Keratinocyte (primary cell): ENCODE measurements around the gene NET1. TPM values are rescaled to one million over a fixed set of nuclear protein-coding genes. Genes with fewer than 3 reads are reported as not detected.

Experiments used
- DNase-seq: peaks from one replicate; pipeline ENCODE4 v3.0.0-alpha.2; 2011; ENCODE audit warnings: low read depth, missing footprints, low spot score
- FAIRE-seq: peaks from 2 replicates; lab custom pipeline; 2011; peaks lifted over from hg19 to GRCh38; lab: Jason Lieb, UNC
- H2AFZ ChIP-seq: 2 replicates; pipeline ENCODE4 v1.6.0; 2012; ENCODE audit warnings: low read length, control low read depth, inconsistent platforms; ENCODE audit not compliant: control insufficient read depth
- H3K27ac ChIP-seq: 2 replicates; pipeline ENCODE4 v1.5.1; 2011; ENCODE audit warnings: low read length; ENCODE audit not compliant: control insufficient read depth, insufficient read depth
- H3K27me3 ChIP-seq: 3 replicates; pipeline ENCODE4 v1.6.0; 2011; ENCODE audit warnings: low read length; ENCODE audit not compliant: control insufficient read depth, insufficient read depth; ENCODE audit errors: extremely low read depth
- H3K36me3 ChIP-seq, 2 experiments: 2 replicates in 1 of 2; 3 replicates in 1 of 2; pipeline ENCODE4 v1.5.1; 2011; ENCODE audit warnings: low read length in 2 of 2, mild to moderate bottlenecking in 1 of 2; ENCODE audit not compliant: control insufficient read depth in 2 of 2, insufficient read depth in 2 of 2; ENCODE audit errors: extremely low read depth in 1 of 2
- H3K4me1 ChIP-seq: 3 replicates; pipeline ENCODE4 v1.5.1; 2011; ENCODE audit warnings: low read length; ENCODE audit not compliant: control insufficient read depth, insufficient read depth; ENCODE audit errors: extremely low read depth
- H3K4me2 ChIP-seq: 3 replicates; pipeline ENCODE4 v1.6.0; 2011; ENCODE audit warnings: low read depth, low read length; ENCODE audit not compliant: control insufficient read depth, insufficient read depth; ENCODE audit errors: extremely low read depth
- H3K4me3 ChIP-seq, 3 experiments: fragments of 200-600 bp in 1 of 3; sonication (generic) in 1 of 3; 2 replicates in 2 of 3; 3 replicates in 1 of 3; pipeline ENCODE4 v1.5.1; 2011 to 2016; ENCODE audit warnings: low read length in 3 of 3, mild to moderate bottlenecking in 3 of 3, control low read depth in 2 of 3, inconsistent platforms in 1 of 3, low read depth in 1 of 3, mixed read lengths in 1 of 3, mixed run types in 1 of 3, moderate library complexity in 1 of 3; ENCODE audit not compliant: control insufficient read depth in 2 of 3, insufficient read depth in 2 of 3; ENCODE audit errors: extremely low read depth in 1 of 3
- H3K79me2 ChIP-seq: 2 replicates; pipeline ENCODE4 v1.6.0; 2012; ENCODE audit warnings: low read length; ENCODE audit not compliant: control insufficient read depth, insufficient read depth
- H3K9ac ChIP-seq: 3 replicates; pipeline ENCODE4 v1.6.0; 2011; ENCODE audit warnings: low read length; ENCODE audit not compliant: control insufficient read depth, insufficient read depth; ENCODE audit errors: extremely low read depth
- H3K9me1 ChIP-seq: 3 replicates; pipeline ENCODE4 v1.6.0; 2011; ENCODE audit warnings: low read length; ENCODE audit not compliant: control insufficient read depth, insufficient read depth; ENCODE audit errors: extremely low read depth
- H3K9me3 ChIP-seq: 2 replicates; pipeline ENCODE4 v1.5.1; 2012; ENCODE audit warnings: low read depth, low read length; ENCODE audit not compliant: control insufficient read depth
- H4K20me1 ChIP-seq: 3 replicates; pipeline ENCODE4 v1.6.0; 2011; ENCODE audit warnings: low read length; ENCODE audit not compliant: control insufficient read depth, insufficient read depth; ENCODE audit errors: extremely low read depth
- CTCF ChIP-seq, 3 experiments: IDR thresholded peaks in 1 of 3; conservative IDR thresholded peaks in 1 of 3; optimal IDR thresholded peaks in 1 of 3; 2 replicates in 2 of 3; 3 replicates in 1 of 3; pipeline versions ENCODE3 to v1.5.1; 2011; ENCODE audit warnings: low read length in 3 of 3, mild to moderate bottlenecking in 3 of 3, moderate library complexity in 2 of 3, control low read depth in 1 of 3, inconsistent platforms in 1 of 3; ENCODE audit not compliant: insufficient read depth in 2 of 3; ENCODE audit errors: extremely low read depth in 1 of 3
- EZH2 ChIP-seq: IDR thresholded peaks from one replicate; pipeline ENCODE4 v1.6.1; 2012; ENCODE audit warnings: inconsistent platforms, mild to moderate bottlenecking, low read length, moderate library complexity
- dilution Hi-C: fragments of 300-500 bp; cut with MboI; formaldehyde crosslinking; loops from one replicate; pipeline ENCODE4 v1.7.0; 2020; ENCODE audit warnings: low sequenced_read_pairs; ENCODE audit not compliant: extremely low pct_ligation_motif_present
- polyA plus RNA-seq, 5 experiments: library from polyadenylated mRNA; depleted of rRNA in 3 of 5; stranded (reverse) in 3 of 5; stranded (forward) in 1 of 5; unstranded in 1 of 5; fragments of >200 nt; gene quantifications; 1 replicate in 1 of 5; 2 replicates in 3 of 5; 3 replicates in 1 of 5; pipeline versions ENCODE4 v1.2.1 to v1.2.3, GENCODE V29; 2011 to 2012; ENCODE audit warnings: missing spikeins in 2 of 5, low read depth in 1 of 5, low replicate concordance in 1 of 5

The NET1 gene
- polyA plus RNA-seq, 1 donor (not counting 4 experiments of a cell fraction or from before 2014, with no cell fraction given), result 214 TPM

- Histone ChIP-seq H3K9me1 (no peaks in the 10 kb centered on the region), H3K79me2 (no peaks in the 10 kb centered on the region), H3K4me2 (no peak overlapping the region), H3K9ac (no peak overlapping the region), H3K4me1 (no peaks in the 10 kb centered on the region), H3K4me3 (no peak overlapping the region), H2AFZ (no peak overlapping the region), H3K27me3 (no peaks in the 10 kb centered on the region), H3K36me3 (no peaks in the 10 kb centered on the region), H4K20me1 (no peaks in the 10 kb centered on the region), H3K27ac (no peak overlapping the region), H3K9me3 (no peaks in the 10 kb centered on the region)
- no peak for TF ChIP-seq EZH2
- TF ChIP-seq CTCF (optimal IDR thresholded peaks at IDR 0.05 in 1 of 3, IDR thresholded peaks at IDR 0.05 in 1 of 3, conservative IDR thresholded peaks at IDR 0.05 in 1 of 3; ENCODE audit: extremely low read depth in 1 of 3, insufficient read depth in 2 of 3, low read length in 3 of 3), result no peak
- FAIRE-seq, result no peak
- DNase-seq, result no peak
- dilution Hi-C loops, result no loop called here
Observed at GRCh38 chr10:5395168-5395567, 17.2 kb upstream of the NET1 start.

GRCh38 chr10:5396556-5397300, 15.6 kb upstream of the NET1 start:
- no peak overlapping the region for H3K9ac ChIP-seq
- H3K36me3 ChIP-seq, result no peaks in the 10 kb centered on the region
- H3K9me3 ChIP-seq, result no peaks in the 10 kb centered on the region
- no peak overlapping the region for H3K4me2 ChIP-seq
- dilution Hi-C loops, result no loop called here
- H3K4me1 ChIP-seq, result no peaks in the 10 kb centered on the region
- H3K4me3 ChIP-seq, result no peak overlapping the region
- no peak for DNase-seq
- no peak overlapping the region for H2AFZ ChIP-seq
- no peaks in the 10 kb centered on the region for H4K20me1 ChIP-seq
- FAIRE-seq, result no peak
- H3K27me3 ChIP-seq, result no peaks in the 10 kb centered on the region
- TF ChIP-seq CTCF (optimal IDR thresholded peaks at IDR 0.05 in 1 of 3, IDR thresholded peaks at IDR 0.05 in 1 of 3, conservative IDR thresholded peaks at IDR 0.05 in 1 of 3; ENCODE audit: extremely low read depth in 1 of 3, insufficient read depth in 2 of 3, low read length in 3 of 3) (no peak), EZH2 (no peak)
- H3K27ac ChIP-seq, result no peak overlapping the region
- H3K79me2 ChIP-seq, result no peaks in the 10 kb centered on the region
- H3K9me1 ChIP-seq, result no peaks in the 10 kb centered on the region
